Medulla oblongata (tissue), 1 donor: Measurements from ENCODE around the gene TSHZ2.

Experiments used
- DNase-seq: peaks from one replicate; pipeline ENCODE4 v3.0.0-alpha.2; 2015; ENCODE audit errors: extremely low spot score

TSHZ2 gene

DNA sequence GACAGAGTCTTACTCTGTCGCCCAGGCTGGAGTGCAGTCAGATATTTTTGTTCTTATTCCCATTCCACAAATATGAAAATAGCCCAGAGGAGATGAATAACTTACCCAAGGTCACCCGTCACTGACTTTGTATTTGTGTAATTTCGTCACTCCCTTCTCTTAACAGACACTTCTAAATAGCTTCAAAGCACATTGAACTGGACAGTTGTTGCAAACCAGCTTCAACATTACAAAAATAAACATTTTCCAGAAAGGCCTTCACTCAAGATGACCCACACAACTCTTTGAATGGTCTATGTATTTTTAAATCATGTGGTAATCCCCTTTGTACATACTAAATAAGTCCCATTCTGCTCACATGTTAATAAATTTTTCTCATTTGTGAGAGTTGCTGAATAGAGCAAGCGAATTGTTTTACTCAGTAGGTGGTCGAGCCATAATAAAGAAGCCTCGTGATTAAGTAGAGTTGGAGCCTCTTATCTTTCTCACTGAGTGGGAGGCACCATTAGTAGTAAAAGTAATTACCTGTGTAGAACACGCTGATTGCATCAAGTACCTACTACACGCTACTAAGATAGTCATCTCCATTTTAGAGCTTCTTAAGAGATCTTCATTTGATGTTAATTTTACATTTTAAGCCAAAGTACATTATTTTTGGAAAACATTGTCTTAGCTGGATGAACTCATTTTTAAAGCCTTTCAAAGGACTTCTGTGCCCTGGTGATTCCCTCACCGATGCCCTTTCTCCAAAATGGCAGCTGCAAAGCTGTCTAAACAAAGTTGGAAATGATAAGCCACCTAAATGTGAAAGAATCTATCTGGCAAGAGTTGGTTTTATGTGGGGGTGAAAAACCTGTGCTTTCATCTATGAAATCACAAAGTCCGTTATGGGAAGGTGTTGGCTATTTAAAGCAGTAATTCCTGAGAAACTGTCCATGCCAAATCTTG is 110.0 kb downstream of the TSHZ2 start:
- no peak for DNase-seq

DNA sequence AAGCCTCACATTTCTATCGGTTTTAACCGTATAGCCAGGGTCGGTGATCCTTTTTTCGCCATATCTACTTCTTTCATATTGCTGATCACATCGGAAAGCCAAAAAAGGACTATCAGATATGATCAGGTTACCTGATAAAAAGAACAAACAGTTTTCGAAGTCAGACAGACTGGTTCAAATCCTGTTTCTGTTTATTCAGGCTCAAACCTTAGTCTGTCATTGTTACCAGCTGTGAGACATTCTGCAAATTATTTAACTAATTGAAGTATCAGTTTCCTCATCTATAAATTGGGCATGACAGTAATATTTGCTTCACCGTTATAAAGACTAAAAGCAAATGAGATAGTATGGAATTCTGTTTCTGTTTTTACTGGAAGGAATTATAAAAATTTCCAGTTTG is 111.3 kb downstream of the TSHZ2 start:
- DNase-seq: no peak

GRCh38 chr20:53084408-53084997 is 112.3 kb downstream of the TSHZ2 start:
- DNase-seq: no peak

- no peak for DNase-seq
Observed at GRCh38 chr20:53085720-53086119, 113.6 kb downstream of the TSHZ2 start.

DNA sequence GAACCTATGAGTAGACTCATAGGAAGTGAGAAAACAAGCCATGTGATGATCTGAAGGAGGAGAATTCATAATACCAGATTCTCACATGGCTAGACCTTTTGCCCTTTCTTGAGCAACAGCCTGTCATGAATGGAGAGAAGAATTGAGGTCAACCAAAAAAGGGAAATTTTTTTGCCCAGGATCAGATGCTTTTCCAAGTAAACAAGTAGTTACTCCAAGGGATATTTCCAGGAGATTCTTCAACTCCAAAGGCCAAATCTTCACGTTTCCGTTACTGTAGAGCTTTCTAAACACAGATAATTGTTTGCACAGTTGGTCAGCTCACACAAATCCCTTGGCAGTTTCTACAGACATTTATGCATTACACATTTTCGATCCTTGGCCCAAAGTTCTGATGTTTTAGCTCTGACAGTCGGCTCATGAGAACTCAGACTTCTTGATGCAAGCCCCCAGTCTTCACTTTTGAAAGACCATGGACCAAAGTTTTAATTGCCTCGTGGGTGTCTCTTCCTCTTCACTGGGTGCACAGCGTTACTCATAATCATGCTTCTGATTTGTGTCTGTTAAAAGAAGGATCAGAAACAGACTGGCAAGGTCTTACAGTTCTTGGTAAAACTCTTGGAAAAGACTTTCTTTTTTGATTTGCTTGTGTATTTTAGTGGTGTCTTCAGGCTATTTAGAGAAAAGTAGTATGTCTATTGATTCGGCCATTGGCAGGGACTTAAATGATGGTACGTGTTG is 115.0 kb downstream of the TSHZ2 start:
- DNase-seq: no peak

DNA sequence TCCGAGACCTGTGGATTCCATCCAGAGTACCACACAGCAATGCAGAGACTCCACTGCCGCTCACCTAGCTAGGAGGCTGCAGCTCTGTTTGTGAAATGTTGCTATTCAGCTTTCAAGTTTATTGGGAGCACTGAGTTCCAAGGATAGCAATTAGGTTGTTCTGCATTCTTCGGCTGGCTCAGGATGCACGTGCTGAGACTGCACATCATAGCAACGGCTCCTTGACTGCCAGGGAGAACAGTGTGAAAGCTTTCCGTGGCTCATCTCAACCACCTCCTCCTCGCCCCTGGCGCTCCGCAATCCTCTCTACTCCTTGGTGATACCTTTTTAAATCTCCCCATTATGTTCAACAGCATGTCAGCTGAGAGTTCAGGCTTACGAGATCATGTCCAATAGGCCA is 116.6 kb downstream of the TSHZ2 start:
- DNase-seq: peak; percentile 13

- DNase-seq: peak; percentile 26
Observed at GRCh38 chr20:53089851-53090250, 117.7 kb downstream of the TSHZ2 start.

GRCh38 chr20:53091789-53092188 is 119.6 kb downstream of the TSHZ2 start:
- no peak for DNase-seq

- no peak for DNase-seq
Observed at GRCh38 chr20:53092772-53093300, 120.7 kb downstream of the TSHZ2 start.

DNA sequence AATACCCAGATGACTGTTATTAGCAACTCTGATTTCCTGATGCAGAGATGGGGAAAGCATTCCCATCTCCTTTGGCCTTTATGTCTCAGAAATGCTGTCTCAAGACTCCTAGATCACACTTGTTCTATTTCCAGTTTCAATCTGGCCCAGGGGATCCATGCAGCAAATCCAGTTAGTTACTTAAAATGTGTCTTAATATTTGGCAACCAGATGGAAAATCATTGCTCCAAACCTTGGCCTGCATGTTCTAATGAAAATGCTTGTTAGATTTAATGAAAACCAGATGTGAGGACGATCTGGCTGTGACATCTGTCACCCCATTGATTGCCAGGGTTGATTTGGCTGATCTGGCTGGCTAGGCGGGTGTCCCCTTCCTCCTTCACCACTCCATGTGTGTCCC is 125.2 kb downstream of the TSHZ2 start:
- DNase-seq: no peak

DNA sequence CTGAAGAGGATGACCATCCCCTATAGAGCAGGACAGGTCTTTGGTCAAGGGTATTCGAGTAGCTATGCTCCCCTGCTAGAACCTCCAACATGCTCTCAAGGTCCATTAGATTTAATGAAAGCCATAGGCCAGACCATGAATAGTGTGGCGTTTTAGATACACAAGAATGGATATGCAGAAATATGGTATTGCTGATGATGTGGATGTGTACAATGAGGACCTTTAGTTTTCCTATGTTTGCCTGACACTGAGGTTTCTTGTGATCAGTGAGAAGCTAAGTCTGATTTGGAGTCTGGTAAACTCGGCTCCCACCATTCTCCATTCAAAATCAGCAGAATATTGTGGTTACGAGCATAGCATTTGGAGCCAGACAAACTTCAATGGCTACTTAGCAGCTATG is 125.6 kb downstream of the TSHZ2 start:
- no peak for DNase-seq

DNA sequence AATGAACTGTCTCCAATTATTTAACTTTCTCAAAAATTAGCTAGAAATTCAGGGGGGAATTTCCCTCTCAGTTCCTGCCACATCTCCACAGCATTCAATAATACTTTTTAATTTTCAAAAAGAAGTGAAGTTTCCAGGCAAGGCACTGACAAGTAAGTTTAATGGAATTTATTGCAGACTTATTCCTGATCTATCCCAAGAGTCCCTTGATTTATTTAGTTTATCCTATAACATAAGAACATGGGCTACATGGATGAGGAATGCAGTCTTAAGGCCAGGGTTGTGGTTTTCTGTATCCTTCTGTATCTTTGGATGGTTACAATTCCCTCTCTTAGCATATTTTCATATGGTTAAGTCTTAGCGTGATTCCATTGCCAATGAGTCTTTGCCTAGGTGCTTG is 126.5 kb downstream of the TSHZ2 start:
- DNase-seq: no peak

DNA sequence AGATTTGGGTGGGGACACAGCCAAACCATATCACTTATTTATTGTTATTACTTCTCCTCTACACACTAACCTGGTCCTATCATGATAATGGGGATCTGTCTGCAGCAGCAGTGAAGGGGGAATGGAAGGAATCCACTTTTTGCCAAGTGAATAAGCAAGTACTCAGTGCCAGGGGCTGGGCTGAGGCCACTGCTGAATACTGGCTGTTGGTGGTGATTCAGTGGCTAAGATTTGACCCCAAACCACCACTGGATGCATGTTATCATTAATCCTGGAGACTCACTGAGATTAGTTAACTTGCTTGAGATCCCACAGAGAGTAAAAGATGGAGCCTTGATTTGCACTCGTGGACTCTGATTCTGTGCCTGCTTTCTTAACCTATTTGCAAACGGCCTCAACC is 127.7 kb downstream of the TSHZ2 start:
- no peak for DNase-seq

DNA sequence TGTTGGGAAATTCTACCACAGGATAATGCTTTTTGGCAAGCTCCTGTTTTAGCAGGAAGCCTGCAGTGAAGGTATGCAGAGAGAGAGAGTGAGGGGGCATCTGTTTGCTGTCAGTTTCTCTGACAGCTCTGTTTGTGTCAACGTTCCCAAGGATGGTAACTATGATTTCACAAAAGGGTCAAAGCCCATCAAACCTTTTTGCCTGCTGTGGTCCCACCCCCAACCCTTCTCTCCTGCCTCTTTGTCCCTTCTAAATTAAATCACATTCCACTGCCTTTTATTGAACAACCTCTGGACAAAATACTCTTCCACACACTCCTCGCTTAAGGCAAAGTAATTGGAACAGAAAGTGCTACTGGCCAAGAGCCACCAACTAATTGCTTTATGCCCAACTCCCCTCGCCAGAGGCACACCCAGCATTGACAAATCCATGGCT is 128.3 kb downstream of the TSHZ2 start:
- no peak for DNase-seq

DNA sequence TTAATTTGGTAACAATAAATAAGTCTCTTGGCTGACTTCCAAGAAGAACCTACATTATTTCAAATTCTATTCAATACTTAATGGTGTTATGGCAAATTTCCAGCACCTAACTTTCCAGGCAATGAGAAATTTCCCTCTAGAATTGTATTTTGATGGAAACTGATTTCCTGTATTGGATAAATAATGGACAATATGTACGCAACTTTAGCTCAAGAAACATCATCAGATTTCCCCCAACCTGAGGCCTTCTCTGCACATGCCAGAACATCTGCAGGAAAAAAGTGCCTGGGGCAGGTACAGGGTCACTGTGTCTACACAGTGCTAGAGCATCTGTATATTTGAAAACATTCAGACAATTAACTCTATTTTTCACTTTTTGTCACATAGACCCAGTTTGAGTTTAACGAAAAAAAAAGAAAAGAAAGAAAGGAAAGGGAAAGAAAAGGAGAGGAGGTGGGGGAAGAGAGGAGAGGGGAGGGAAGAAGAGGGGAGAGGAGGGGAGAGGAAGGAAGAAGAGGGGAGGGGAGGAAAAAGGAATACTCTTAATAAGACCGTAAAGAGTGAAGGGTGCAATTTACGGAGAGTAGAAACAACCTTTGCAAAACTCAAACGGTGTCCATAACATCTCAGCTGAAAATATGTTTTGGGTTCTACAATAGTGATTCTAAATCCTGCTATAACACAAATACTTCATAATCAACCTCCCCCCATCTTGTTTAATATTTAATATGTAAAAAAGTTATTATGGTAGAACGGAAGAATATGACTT is 130.0 kb downstream of the TSHZ2 start:
- no peak for DNase-seq

- DNase-seq: no peak
Observed at GRCh38 chr20:53103124-53103523, 131.0 kb downstream of the TSHZ2 start.

GRCh38 chr20:53104884-53105283 is 132.7 kb downstream of the TSHZ2 start:
- DNase-seq: no peak

GRCh38 chr20:53116733-53117132 is 144.6 kb downstream of the TSHZ2 start:
- DNase-seq: no peak

DNA sequence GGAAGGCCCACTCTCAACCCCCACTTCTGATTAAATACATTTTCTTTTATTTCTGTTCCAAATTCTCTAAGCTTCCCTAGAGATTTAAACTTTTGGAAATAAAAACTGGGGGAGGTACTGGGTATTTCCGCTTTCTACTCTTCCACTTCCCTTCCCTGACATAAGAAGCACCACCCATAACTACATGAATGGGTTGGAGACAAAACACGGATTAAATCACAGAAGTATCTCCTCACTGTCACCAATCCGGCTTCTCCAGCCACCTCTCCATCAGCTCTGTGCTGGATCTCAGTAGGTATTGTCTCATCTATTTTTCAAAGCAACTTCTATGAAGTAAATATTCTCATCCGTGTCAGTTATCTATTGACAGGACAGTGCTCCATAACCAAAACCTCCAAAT is 150.7 kb downstream of the TSHZ2 start:
- DNase-seq: no peak

- no peak for DNase-seq
Observed at GRCh38 chr20:53124075-53124551, 152.0 kb downstream of the TSHZ2 start.

DNA sequence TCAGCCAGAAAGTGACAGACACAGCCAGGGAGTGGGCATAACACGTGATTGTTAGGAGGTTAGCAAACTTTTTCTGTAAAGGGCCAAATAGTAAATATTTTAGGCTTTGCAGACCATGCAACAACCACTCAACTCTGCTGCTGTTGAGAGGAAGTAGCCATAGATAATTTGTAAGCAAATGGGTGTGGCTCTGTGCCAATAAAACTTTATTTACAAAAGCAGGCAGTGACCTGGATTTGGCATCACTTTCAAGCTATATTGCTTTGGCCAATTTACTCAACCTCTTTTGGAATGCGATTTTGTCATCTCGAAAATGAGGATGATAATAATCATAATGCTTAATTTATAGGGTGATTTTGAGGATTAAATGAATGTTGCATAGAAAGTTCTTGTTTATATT is 152.6 kb downstream of the TSHZ2 start:
- no peak for DNase-seq
